Lung (tissue), 12 donors: ENCODE measurements around the gene TNFSF9. TPM values are rescaled to one million over a fixed set of nuclear protein-coding genes. Genes with fewer than 3 reads are reported as not detected.

Experiments
- ATAC-seq: fragments of 200-7000 bp; cut with Tn5 transposase; one replicate; pipeline ENCODE4 v1.9.1; 2020; ENCODE audit warnings: moderate number of reproducible peaks; ENCODE audit not compliant: insufficient read depth, low FRiP score
- DNase-seq, 3 donors: peaks; one replicate each; pipeline ENCODE4 v3.0.0-alpha.2; 2013 to 2017
- H3K27ac ChIP-seq, 2 donors: one replicate each; pipeline ENCODE4 v1.5.1; 2013; ENCODE audit warnings: mild to moderate bottlenecking in 2 of 2, moderate library complexity in 2 of 2, control low read depth in 1 of 2, inconsistent platforms in 1 of 2, low read depth in 1 of 2, low read length in 1 of 2
- H3K27me3 ChIP-seq, 3 donors: one replicate each; pipeline ENCODE4 v1.5.1; 2013; ENCODE audit warnings: low read length in 2 of 3; ENCODE audit not compliant: control insufficient read depth in 3 of 3, insufficient read depth in 3 of 3
- H3K36me3 ChIP-seq, 4 donors: one replicate each; pipeline ENCODE4 v1.5.1; 2013; ENCODE audit warnings: low read length in 4 of 4, mild to moderate bottlenecking in 1 of 4, moderate library complexity in 1 of 4; ENCODE audit not compliant: control insufficient read depth in 4 of 4, insufficient read depth in 4 of 4
- H3K4me1 ChIP-seq, 5 donors: one replicate each; pipeline ENCODE4 v1.5.1; 2013; ENCODE audit warnings: low read length in 5 of 5, mild to moderate bottlenecking in 2 of 5, moderate library complexity in 1 of 5; ENCODE audit not compliant: control insufficient read depth in 5 of 5, insufficient read depth in 5 of 5
- H3K4me3 ChIP-seq: one replicate; pipeline ENCODE4 v1.5.1; 2013; ENCODE audit warnings: mild to moderate bottlenecking, control low read depth, moderate library complexity
- H3K9ac ChIP-seq, 2 donors: one replicate each; pipeline ENCODE4 v1.5.1; 2013; ENCODE audit warnings: low read length in 2 of 2, control low read depth in 1 of 2; ENCODE audit not compliant: insufficient read depth in 1 of 2
- H3K9me3 ChIP-seq, 4 donors: one replicate each; pipeline ENCODE4 v1.5.1; 2013; ENCODE audit warnings: low read length in 3 of 4, mild to moderate bottlenecking in 1 of 4, moderate library complexity in 1 of 4; ENCODE audit not compliant: control insufficient read depth in 4 of 4, insufficient read depth in 3 of 4
- CTCF ChIP-seq: IDR thresholded peaks from 2 replicates; pipeline ENCODE4 v1.5.1; 2012; ENCODE audit warnings: mild to moderate bottlenecking; ENCODE audit errors: control extremely low read depth, extremely low read depth
- WGBS, 2 donors: extraction: QIAGEN DNeasy Blood & Tissue Kit; methylation state at CpG; one replicate each; pipeline ENCODE4 v1.1.7; 2013; 5-methylcytosine and 5-hydroxymethylcytosine counted together
- polyA plus RNA-seq, 2 donors: library from polyadenylated mRNA; stranded (reverse); fragments of 200-250 nt; gene quantifications; one replicate each; pipeline ENCODE4 v1.2.1, GENCODE V29; 2013
- total RNA-seq, 2 donors: library from RNA; depleted of rRNA in 1 of 2; stranded (reverse); fragments of >200 nt in 1 of 2; gene quantifications; one replicate each; pipeline ENCODE4 v1.2.1, GENCODE V29; 2014 to 2021
- donor health status: control.
- donor health status: control.
- donor health status: Bipolar disorder and iron deficiency.
- donor health status: healthy.
- donor health status: DM: yes; HTN: yes; CAD: no.

Gene TNFSF9
- total and polyA plus RNA-seq, 4 donors, result 1.00 to 10.1 (median 5.9) TPM

DNA sequence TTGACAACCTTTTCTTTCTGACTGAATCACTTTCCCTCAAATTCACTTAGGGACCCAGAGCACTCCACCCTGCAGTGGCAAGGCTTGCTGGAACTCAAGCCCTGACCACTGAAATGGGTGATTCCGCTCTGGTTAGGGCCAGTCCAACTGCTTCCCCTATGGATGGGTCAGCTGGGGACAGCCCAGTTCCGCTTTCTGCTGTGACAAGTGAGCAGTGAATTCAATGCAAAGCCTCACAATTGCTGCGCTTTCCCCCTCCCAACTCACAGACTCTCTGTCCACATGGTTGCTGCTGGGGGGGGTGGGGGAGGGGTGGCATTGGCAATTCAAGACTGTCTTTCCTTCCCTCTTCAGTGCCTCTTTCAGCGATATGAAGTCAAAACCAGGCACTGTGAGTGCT is 41.4 kb downstream of the TNFSF9 start:
- no peak for TF ChIP-seq CTCF
- 47 to 50% methylated on average over 4 of the region's 4 CpGs for WGBS, 2 donors
- DNase-seq (no peak), ATAC-seq (peak; percentile 27)
- Histone ChIP-seq H3K36me3 (no peaks in the 10 kb centered on the region), H3K4me1 (peaks cover 0 to 2% (median 0%) of the 10 kb centered on the region in 5 donors), H3K27me3 (no peaks in the 10 kb centered on the region), H3K9ac (no peak overlapping the region), H3K27ac (no peak overlapping the region), H3K4me3 (no peak overlapping the region), H3K9me3 (peaks cover 0 to 4% (median 0%) of the 10 kb centered on the region in 4 donors)

DNA sequence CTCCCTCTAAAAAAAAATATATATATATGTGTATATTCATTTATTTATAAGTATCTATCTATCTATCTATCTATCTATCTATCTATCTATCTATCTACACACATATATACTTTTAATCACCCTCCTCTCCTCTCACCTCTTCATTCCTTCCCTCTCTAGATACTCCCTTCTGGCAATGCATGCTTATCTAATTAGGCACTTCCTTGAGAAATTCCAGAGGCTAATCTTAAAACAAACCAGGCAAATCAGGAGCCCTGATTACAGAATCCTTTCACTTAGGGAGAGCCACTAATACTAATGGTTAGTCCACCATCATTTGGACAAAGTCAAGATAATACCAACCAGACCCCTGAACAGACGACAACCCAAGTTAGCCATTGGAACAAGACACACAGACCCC is 42.5 kb downstream of the TNFSF9 start:
- TF ChIP-seq CTCF, result no peak
- Histone ChIP-seq H3K27me3 (no peaks in the 10 kb centered on the region), H3K4me1 (peaks cover 0 to 2% (median 0%) of the 10 kb centered on the region in 5 donors), H3K27ac (no peak overlapping the region), H3K9ac (no peak overlapping the region), H3K9me3 (peaks cover 0 to 4% (median 0%) of the 10 kb centered on the region in 4 donors), H3K4me3 (no peak overlapping the region), H3K36me3 (no peaks in the 10 kb centered on the region)
- ATAC-seq, result no peak
- 76 to 97% methylated on average over 1 of the region's 1 CpG for WGBS, 2 donors
- DNase-seq, result no peak

- peaks cover 0 to 2% (median 0%) of the 10 kb centered on the region in 5 donors for H3K4me1 ChIP-seq
- WGBS, 2 donors, result 62 to 76% methylated on average over 5 of the region's 5 CpGs
- no peak overlapping the region for H3K9ac ChIP-seq
- H3K4me3 ChIP-seq, result no peak overlapping the region
- peaks cover 0 to 2% (median 0%) of the 10 kb centered on the region in 4 donors for H3K9me3 ChIP-seq
- no peak overlapping the region for H3K27ac ChIP-seq
- DNase-seq (no peak), ATAC-seq (no peak)
- no peaks in the 10 kb centered on the region for H3K36me3 ChIP-seq
- H3K27me3 ChIP-seq, result no peaks in the 10 kb centered on the region
- TF ChIP-seq CTCF, result no peak
Observed at GRCh38 chr19:6576869-6577475, 46.1 kb downstream of the TNFSF9 start.
